ENCODE results near the gene CTPS1. TPM values are rescaled to one million over a fixed set of nuclear protein-coding genes. Genes with fewer than 3 reads are reported as not detected.

The CTPS1 gene
- total RNA-seq, 1 experiment from 2014 or later, result 73.4 TPM

GRCh38 chr1:40979241-40980067, at the start of gene CTPS1 (continued):
- peak; percentile 74 for TF ChIP-seq ETV6 (CRISPR knock-in tag; IDR thresholded peaks at IDR 0.05)
- TF ChIP-seq NFATC4 (CRISPR knock-in tag; IDR thresholded peaks at IDR 0.05), result no peak
- no peak for TF ChIP-seq MXD4 (CRISPR knock-in tag; IDR thresholded peaks at IDR 0.05; ENCODE audit: borderline replicate concordance)
- 0 out of 2 replicates have a peak, but pooled peaks have one; percentile 6 for TF ChIP-seq FOXK1 (CRISPR knock-in tag; IDR thresholded peaks at IDR 0.05)
- TF ChIP-seq MAX (CRISPR knock-in tag; IDR thresholded peaks at IDR 0.05), result peak; percentile 81
- no peak for TF ChIP-seq PRRX2 (CRISPR knock-in tag; IDR thresholded peaks at IDR 0.05)
- peak; percentile 60 for TF ChIP-seq E2F5 (CRISPR knock-in tag; IDR thresholded peaks at IDR 0.05)
- TF ChIP-seq CBFB (CRISPR knock-in tag; IDR thresholded peaks at IDR 0.05; ENCODE audit: low read depth), result no peak; the same call in 1 of the 2 replicates
- no peak for TF ChIP-seq PREB (CRISPR knock-in tag; IDR thresholded peaks at IDR 0.05; ENCODE audit: borderline replicate concordance)
- no peak for TF ChIP-seq HMGA2 (CRISPR knock-in tag; IDR thresholded peaks at IDR 0.05)
- TF ChIP-seq HMGXB4 (CRISPR knock-in tag; IDR thresholded peaks at IDR 0.05), result peak; percentile 77
- TF ChIP-seq SP1 (CRISPR knock-in tag; conservative IDR thresholded peaks at IDR 0.05), result peak; percentile 65
- no peak for TF ChIP-seq ATF6 (CRISPR knock-in tag; IDR thresholded peaks at IDR 0.05)
- TF ChIP-seq CREB1 (CRISPR knock-in tag; IDR thresholded peaks at IDR 0.05), result peak; percentile 16; the same call in 1 of the 2 replicates
- TF ChIP-seq JUN (CRISPR knock-in tag; IDR thresholded peaks at IDR 0.05), result no peak
- TF ChIP-seq AR (CRISPR knock-in tag; IDR thresholded peaks at IDR 0.05), result no peak
- TF ChIP-seq E2F4 (CRISPR knock-in tag; IDR thresholded peaks at IDR 0.05; ENCODE audit: borderline replicate concordance, low read depth), result no peak
- no peak; the same call in 1 of the 2 replicates for TF ChIP-seq ZNF281 (CRISPR knock-in tag; IDR thresholded peaks at IDR 0.05)
- TF ChIP-seq SMAD3 (CRISPR knock-in tag; IDR thresholded peaks at IDR 0.05; ENCODE audit: borderline replicate concordance), result 0 out of 2 replicates have a peak, but pooled peaks have one; percentile 17
- no peak for TF ChIP-seq ZNF416 (CRISPR knock-in tag; IDR thresholded peaks at IDR 0.05)
- TF ChIP-seq KAT7 (CRISPR knock-in tag; IDR thresholded peaks at IDR 0.05; ENCODE audit: borderline replicate concordance), result no peak; the same call in 1 of the 2 replicates
- TF ChIP-seq ELF4 (CRISPR knock-in tag; IDR thresholded peaks at IDR 0.05; ENCODE audit: low read depth), result no peak
- TF ChIP-seq ZBTB43 (CRISPR knock-in tag; IDR thresholded peaks at IDR 0.05), result peak; percentile 49; the same call in 1 of the 2 replicates
- no peak for TF ChIP-seq ZNF423 (CRISPR knock-in tag; IDR thresholded peaks at IDR 0.05)
